ENCODE measurements around the gene FIZ1. TPM values are rescaled to one million over a fixed set of nuclear protein-coding genes. Genes with fewer than 3 reads are reported as not detected.

Gene FIZ1, protein sequence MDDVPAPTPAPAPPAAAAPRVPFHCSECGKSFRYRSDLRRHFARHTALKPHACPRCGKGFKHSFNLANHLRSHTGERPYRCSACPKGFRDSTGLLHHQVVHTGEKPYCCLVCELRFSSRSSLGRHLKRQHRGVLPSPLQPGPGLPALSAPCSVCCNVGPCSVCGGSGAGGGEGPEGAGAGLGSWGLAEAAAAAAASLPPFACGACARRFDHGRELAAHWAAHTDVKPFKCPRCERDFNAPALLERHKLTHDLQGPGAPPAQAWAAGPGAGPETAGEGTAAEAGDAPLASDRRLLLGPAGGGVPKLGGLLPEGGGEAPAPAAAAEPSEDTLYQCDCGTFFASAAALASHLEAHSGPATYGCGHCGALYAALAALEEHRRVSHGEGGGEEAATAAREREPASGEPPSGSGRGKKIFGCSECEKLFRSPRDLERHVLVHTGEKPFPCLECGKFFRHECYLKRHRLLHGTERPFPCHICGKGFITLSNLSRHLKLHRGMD
- total RNA-seq, result 10 to 100 TPM; 12.2 to 14.5 TPM

DNA sequence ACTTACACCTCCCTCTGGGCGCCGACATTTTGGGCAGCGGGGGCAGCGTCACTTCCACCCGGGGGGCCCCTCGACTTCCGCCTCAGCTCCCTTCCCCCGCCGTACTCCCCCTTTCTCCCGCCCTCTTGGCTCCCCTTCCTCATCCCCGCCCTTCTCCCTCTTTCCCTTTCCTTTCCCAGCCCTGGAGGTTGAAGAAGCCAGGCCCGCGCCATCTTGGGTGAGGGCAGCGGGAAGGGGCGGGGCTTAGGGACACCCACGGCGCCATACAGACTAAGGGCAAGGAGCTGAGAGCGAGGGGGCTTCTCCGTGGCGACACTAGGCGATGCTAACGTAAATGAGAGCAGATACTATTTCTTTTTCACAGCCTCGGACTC lies at the start of gene FIZ1:
TSS of gene FIZ1 (minus strand) at position 50 of the 374 bp plus-strand sequence. CDS start 1,652 bp downstream, outside the sequence.
- Histone ChIP-seq H3K9ac (ENCODE audit: low read depth in 2 of 2, low read length in 2 of 2) (peak within 1 kb of the TSS; percentile 80 to 84), H3K36me3 (no peaks in the 10 kb centered on the region), H3K27me3 (no peaks in the 10 kb centered on the region), H3K27ac (peak within 1 kb of the TSS; percentile 96), H3K4me3 (peak within 1 kb of the TSS; percentile 61), H3K9me3 (no peaks in the 10 kb centered on the region), H3K4me1 (no peaks in the 10 kb centered on the region)
- intact Hi-C loops (cut with DNase I), result no loop called here
- DNase-seq, result peak; percentile 98
- TF ChIP-seq, protein P1, sequence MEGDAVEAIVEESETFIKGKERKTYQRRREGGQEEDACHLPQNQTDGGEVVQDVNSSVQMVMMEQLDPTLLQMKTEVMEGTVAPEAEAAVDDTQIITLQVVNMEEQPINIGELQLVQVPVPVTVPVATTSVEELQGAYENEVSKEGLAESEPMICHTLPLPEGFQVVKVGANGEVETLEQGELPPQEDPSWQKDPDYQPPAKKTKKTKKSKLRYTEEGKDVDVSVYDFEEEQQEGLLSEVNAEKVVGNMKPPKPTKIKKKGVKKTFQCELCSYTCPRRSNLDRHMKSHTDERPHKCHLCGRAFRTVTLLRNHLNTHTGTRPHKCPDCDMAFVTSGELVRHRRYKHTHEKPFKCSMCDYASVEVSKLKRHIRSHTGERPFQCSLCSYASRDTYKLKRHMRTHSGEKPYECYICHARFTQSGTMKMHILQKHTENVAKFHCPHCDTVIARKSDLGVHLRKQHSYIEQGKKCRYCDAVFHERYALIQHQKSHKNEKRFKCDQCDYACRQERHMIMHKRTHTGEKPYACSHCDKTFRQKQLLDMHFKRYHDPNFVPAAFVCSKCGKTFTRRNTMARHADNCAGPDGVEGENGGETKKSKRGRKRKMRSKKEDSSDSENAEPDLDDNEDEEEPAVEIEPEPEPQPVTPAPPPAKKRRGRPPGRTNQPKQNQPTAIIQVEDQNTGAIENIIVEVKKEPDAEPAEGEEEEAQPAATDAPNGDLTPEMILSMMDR (IDR thresholded peaks at IDR 0.05), result no peak

DNA sequence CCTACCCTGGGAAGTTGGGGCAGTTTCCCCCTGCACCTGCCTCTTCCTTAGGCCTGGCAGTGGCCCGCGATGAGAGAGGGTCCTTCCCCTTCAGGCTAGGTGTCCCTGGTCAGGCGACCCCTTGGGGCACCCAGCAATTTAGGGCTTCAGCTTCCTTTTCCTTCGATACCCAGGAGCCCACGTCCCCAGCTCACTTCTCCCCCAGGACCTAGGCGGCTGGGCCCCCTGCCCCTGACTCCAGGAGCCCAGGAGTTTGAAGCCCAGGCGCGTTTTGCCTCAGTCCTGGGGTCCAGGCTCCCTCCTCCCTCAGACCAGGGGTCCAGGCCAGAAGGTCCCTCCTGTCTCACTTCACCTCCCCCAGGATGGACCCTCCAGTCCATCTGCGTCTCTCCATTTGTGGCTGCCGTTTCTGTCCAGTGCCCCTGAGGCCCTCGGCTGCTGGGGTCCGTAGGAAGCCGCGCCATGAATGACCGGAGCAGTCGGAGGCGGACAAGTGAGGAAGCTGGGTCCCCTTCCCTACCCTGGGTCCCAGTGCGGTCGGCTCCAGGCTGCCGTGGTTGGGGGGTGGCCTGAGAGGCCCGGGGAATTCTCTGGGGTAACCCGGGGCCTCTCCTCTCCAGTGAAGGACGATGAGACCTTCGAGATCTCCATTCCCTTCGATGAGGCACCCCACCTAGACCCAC lies 49.4 kb upstream of the FIZ1 start:
- H3K4me1 ChIP-seq, result peaks cover 13% of the 10 kb centered on the region
- peak overlapping the region; percentile 74 to 75 for H3K9ac ChIP-seq (ENCODE audit: low read depth in 2 of 2, low read length in 2 of 2)
- H3K27me3 ChIP-seq, result no peaks in the 10 kb centered on the region
- H3K27ac ChIP-seq, result peak overlapping the region; percentile 10
- peak overlapping the region; percentile 51 for H3K4me3 ChIP-seq
- no peak for DNase-seq
- TF ChIP-seq, protein P1 (IDR thresholded peaks at IDR 0.05), result no peak
- no peaks in the 10 kb centered on the region for H3K9me3 ChIP-seq
- H3K36me3 ChIP-seq, result no peaks in the 10 kb centered on the region
- intact Hi-C loops (cut with DNase I), result no loop called here

DNA sequence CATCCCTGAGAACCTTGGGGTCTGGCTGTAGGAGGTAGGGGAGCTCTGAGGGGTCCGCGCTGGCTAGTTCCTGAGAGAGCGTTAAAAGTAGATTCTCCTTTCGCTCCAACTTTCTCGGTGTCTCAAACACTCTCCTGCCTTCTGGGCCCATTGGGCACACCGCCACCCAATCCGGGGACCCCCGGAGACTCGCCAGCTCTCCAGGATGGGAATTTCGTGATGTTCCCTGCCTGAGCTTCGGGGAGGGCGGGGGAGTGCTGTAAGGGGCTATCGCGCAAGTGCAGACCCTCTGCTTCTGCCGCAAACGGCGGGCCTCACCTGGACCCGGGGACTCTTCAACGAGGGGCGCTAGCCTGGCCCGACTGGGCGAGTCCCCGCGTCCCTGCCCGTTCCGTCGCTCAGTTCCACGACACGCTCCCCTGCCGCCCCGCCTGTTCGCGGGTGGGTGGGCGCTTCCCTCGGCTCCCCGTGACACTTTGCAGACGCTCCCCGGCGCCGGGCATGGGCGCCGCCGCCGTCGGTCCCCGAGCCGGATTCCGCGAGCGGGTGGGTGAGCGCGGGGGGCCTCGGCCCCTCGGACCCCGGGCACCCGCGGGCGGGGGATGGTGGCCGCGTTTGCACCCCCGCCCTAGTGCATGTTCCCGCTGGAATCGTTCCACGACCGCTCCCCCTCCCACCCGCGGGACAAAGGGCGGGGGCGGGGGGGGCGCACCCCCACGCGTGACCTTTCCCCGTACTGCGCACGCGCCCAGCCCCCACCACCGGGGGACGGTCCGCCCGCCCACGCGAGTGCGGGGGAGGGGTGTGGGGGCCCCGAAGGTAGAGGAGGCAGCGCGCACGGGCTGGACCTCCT lies 48.6 kb upstream of the FIZ1 start, which contains the start of gene CCDC106:
TSS of gene CCDC106 (plus strand) at position 481 of the 853 bp plus-strand sequence. CDS start 835 bp downstream, outside the sequence.
- Histone ChIP-seq H3K36me3 (no peaks in the 10 kb centered on the region), H3K4me1 (peaks cover 14% of the 10 kb centered on the region), H3K9ac (ENCODE audit: low read depth in 2 of 2, low read length in 2 of 2) (peak within 1 kb of the TSS; percentile 74 to 75), H3K4me3 (peak within 1 kb of the TSS; percentile 51), H3K9me3 (no peaks in the 10 kb centered on the region), H3K27me3 (no peaks in the 10 kb centered on the region), H3K27ac (peak within 1 kb of the TSS; percentile 10)
- TF ChIP-seq, protein P1 (IDR thresholded peaks at IDR 0.05), result no peak
- intact Hi-C loops (cut with DNase I), result no loop called here
- peak; percentile 63 for DNase-seq

DNA sequence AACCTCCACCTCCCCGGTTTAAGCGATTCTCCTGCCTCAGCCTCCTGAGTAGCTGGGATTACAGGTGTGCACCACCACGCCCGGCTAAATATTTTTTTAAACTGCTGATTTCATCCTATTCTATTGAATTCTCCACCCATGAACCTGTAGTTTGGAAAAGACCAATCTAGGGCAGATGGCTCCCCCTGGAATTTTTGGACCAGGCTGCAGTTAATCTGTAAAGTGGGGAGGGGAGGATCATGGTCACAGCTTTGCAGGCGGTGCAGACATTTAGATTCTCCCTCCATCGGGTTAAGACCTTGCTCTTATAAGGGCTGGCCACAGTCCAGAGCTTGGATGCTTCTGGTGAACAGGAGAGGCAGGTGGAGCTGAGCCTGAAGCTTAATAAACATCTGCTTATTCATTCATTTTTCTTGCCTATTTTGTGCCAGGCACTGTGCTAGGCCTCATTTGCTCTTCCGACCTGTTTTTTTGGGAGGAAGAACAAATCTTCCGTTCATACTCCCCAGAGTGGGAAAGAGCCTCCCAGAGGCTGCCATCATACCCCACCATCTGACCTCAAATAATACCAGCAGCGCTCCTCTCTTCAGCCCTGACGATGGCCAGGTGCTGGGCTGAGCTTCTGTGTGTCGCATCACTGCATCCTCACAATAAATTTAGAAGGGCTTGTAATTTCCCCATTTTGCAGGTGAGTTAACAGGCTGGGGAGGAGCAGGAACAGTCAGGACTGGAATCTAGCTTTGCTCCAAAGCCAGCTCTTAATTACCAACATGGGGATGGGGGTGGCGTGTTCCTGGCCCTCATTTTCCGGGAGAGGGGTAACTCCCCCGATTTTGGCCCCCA lies 47.8 kb upstream of the FIZ1 start:
- peaks cover 22% of the 10 kb centered on the region for H3K4me1 ChIP-seq
- H3K9me3 ChIP-seq, result no peaks in the 10 kb centered on the region
- TF ChIP-seq, protein P1 (IDR thresholded peaks at IDR 0.05), result no peak
- DNase-seq, result no peak
- H3K9ac ChIP-seq (ENCODE audit: low read depth in 2 of 2, low read length in 2 of 2), result peak overlapping the region; percentile 74 to 75
- peak overlapping the region; percentile 10 for H3K27ac ChIP-seq
- H3K36me3 ChIP-seq, result no peaks in the 10 kb centered on the region
- intact Hi-C loops (cut with DNase I), result no loop called here
- H3K27me3 ChIP-seq, result no peaks in the 10 kb centered on the region
- H3K4me3 ChIP-seq, result peak overlapping the region; percentile 51

Data from colonic mucosa (tissue), 4 donors.